Measurements from ENCODE around the gene TRIM38. TPM values are rescaled to one million over a fixed set of nuclear protein-coding genes. Genes with fewer than 3 reads are reported as not detected.

Gene TRIM38
- total and polyA plus RNA-seq, 4 donors, result 7.2 to 18.0 (median 10.1) TPM

DNA sequence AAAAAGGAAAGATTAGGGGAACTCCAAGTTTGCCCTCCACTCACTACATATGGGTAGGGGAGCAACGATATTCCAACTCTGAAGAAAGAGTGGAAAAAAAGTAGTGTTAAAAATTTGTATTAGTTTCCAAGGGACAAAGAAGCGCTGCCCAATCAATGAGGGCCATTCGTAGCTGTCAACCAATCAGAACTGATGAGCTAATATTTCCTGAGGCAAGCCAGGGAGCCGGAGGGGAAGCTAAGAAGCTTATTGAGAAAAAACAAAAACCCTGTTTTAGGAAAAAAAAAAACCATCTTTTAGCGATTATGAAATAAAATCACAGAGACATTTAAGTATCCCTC, 59.5 kb downstream of the TRIM38 start:
- no peaks in the 10 kb centered on the region for H3K36me3 ChIP-seq (ENCODE audit: control insufficient read depth in 4 of 4, insufficient read depth in 4 of 4, low read length in 4 of 4)
- peak overlapping the region; percentile 71 to 97 for H3K9ac ChIP-seq (ENCODE audit: insufficient read depth in 1 of 2, low read length in 2 of 2)
- ATAC-seq (ENCODE audit: insufficient read depth, low FRiP score) (peak; percentile 17), DNase-seq (peak; percentile 86 to 97 (median 97))
- WGBS, 2 donors, result 1% methylated on average over 5 of the region's 5 CpGs
- H3K4me3 ChIP-seq, result no peak overlapping the region
- H3K4me1 ChIP-seq (ENCODE audit: control insufficient read depth in 5 of 5, insufficient read depth in 5 of 5, low read length in 5 of 5), result peaks cover 0 to 38% (median 6%) of the 10 kb centered on the region in 5 donors
- TF ChIP-seq, protein P1, sequence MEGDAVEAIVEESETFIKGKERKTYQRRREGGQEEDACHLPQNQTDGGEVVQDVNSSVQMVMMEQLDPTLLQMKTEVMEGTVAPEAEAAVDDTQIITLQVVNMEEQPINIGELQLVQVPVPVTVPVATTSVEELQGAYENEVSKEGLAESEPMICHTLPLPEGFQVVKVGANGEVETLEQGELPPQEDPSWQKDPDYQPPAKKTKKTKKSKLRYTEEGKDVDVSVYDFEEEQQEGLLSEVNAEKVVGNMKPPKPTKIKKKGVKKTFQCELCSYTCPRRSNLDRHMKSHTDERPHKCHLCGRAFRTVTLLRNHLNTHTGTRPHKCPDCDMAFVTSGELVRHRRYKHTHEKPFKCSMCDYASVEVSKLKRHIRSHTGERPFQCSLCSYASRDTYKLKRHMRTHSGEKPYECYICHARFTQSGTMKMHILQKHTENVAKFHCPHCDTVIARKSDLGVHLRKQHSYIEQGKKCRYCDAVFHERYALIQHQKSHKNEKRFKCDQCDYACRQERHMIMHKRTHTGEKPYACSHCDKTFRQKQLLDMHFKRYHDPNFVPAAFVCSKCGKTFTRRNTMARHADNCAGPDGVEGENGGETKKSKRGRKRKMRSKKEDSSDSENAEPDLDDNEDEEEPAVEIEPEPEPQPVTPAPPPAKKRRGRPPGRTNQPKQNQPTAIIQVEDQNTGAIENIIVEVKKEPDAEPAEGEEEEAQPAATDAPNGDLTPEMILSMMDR (IDR thresholded peaks at IDR 0.05; ENCODE audit: control extremely low read depth, extremely low read depth), result no peak
- no peaks in the 10 kb centered on the region for H3K27me3 ChIP-seq (ENCODE audit: control insufficient read depth in 3 of 3, insufficient read depth in 3 of 3, low read length in 2 of 3)
- no peaks in the 10 kb centered on the region for H3K9me3 ChIP-seq (ENCODE audit: control insufficient read depth in 4 of 4, insufficient read depth in 3 of 4, low read length in 3 of 4)
- H3K27ac ChIP-seq (ENCODE audit: low read depth in 1 of 2, low read length in 1 of 2), result peak overlapping the region; percentile 99

DNA sequence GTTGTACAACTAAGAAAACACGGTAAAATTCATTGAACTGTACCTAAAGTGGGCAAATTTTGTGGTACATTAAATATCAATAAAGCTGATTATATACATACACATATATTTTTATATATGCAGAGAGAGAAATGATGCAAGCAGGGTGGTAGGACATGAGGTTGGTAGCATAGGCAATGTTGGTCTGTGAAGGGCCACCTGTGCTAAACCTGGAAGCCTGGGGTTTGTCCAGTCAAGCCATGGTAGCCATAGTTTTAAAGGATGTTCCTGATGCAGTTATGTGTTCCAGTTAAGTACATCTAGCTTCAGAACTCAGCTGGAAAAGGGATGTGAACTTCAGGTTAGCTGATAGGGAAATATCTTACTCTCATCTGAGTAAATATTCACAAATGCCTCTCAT, 60.1 kb downstream of the TRIM38 start:
- Histone ChIP-seq H3K36me3 (ENCODE audit: control insufficient read depth in 4 of 4, insufficient read depth in 4 of 4, low read length in 4 of 4) (no peaks in the 10 kb centered on the region), H3K9ac (ENCODE audit: insufficient read depth in 1 of 2, low read length in 2 of 2) (peak overlapping the region in 1 of 2 donors; percentile 97), H3K4me3 (no peak overlapping the region), H3K9me3 (ENCODE audit: control insufficient read depth in 4 of 4, insufficient read depth in 3 of 4, low read length in 3 of 4) (no peaks in the 10 kb centered on the region), H3K27me3 (ENCODE audit: control insufficient read depth in 3 of 3, insufficient read depth in 3 of 3, low read length in 2 of 3) (no peaks in the 10 kb centered on the region), H3K27ac (ENCODE audit: low read depth in 1 of 2, low read length in 1 of 2) (no peak overlapping the region), H3K4me1 (ENCODE audit: control insufficient read depth in 5 of 5, insufficient read depth in 5 of 5, low read length in 5 of 5) (peaks cover 0 to 37% (median 5%) of the 10 kb centered on the region in 5 donors)
- 43 to 44% methylated on average over 1 of the region's 1 CpG for WGBS, 2 donors
- TF ChIP-seq, protein P1 (IDR thresholded peaks at IDR 0.05; ENCODE audit: control extremely low read depth, extremely low read depth), result no peak
- DNase-seq, result no peak
- ATAC-seq (ENCODE audit: insufficient read depth, low FRiP score), result no peak

DNA sequence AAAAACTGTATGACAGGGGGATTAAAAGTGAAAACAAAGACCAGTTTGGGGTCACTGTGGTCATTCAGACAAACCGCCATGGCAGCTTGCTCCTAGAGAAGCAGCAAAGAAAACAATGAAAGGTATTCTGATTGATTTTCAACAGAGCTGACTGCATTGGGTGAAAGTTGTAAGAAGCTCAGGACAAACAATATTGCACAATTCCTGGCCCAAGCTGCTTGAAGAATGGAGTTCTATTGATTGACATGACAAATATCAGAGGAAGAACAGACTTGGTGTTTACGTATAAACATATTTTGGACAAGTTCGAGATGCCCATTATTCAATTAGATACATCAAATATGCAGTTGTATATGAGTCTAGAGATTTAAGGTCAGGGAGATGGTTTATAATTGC, 62.0 kb downstream of the TRIM38 start:
- H3K27ac ChIP-seq (ENCODE audit: low read depth in 1 of 2, low read length in 1 of 2), result peak overlapping the region in 1 of 2 donors; percentile 91
- DNase-seq (no peak), ATAC-seq (ENCODE audit: insufficient read depth, low FRiP score) (no peak)
- WGBS, 2 donors, result 95 to 98% methylated on average over 3 of the region's 3 CpGs
- TF ChIP-seq, protein P1 (IDR thresholded peaks at IDR 0.05; ENCODE audit: control extremely low read depth, extremely low read depth), result no peak
- no peaks in the 10 kb centered on the region for H3K9me3 ChIP-seq (ENCODE audit: control insufficient read depth in 4 of 4, insufficient read depth in 3 of 4, low read length in 3 of 4)
- H3K27me3 ChIP-seq (ENCODE audit: control insufficient read depth in 3 of 3, insufficient read depth in 3 of 3, low read length in 2 of 3), result no peaks in the 10 kb centered on the region
- H3K4me1 ChIP-seq (ENCODE audit: control insufficient read depth in 5 of 5, insufficient read depth in 5 of 5, low read length in 5 of 5), result peaks cover 0 to 34% (median 5%) of the 10 kb centered on the region in 5 donors
- no peak overlapping the region for H3K4me3 ChIP-seq
- no peaks in the 10 kb centered on the region for H3K36me3 ChIP-seq (ENCODE audit: control insufficient read depth in 4 of 4, insufficient read depth in 4 of 4, low read length in 4 of 4)
- no peak overlapping the region for H3K9ac ChIP-seq (ENCODE audit: insufficient read depth in 1 of 2, low read length in 2 of 2)
